Ovary (tissue), 9 donors: ENCODE measurements around the gene GYS1. TPM values are rescaled to one million over a fixed set of nuclear protein-coding genes. Genes with fewer than 3 reads are reported as not detected.

Experiments
- DNase-seq, 5 donors: peaks; one replicate each; pipeline ENCODE4 v3.0.0-alpha.2; 2019 to 2020
- H3K27ac ChIP-seq, 2 donors: fragments of 200-600 bp; one replicate each; pipeline versions ENCODE4 v1.5.1 to v1.8.0; 2019 to 2022
- H3K27me3 ChIP-seq: fragments of 200-600 bp; one replicate; pipeline ENCODE4 v1.8.0; 2022
- H3K36me3 ChIP-seq: fragments of 200-600 bp; sonication (generic); one replicate; pipeline ENCODE4 v1.5.1; 2019
- H3K4me1 ChIP-seq: one replicate; pipeline ENCODE4 v1.8.1; 2013; ENCODE audit warnings: mild to moderate bottlenecking, moderate library complexity; ENCODE audit not compliant: insufficient read depth
- H3K4me3 ChIP-seq: fragments of 200-600 bp; sonication (generic); one replicate; pipeline ENCODE4 v1.5.1; 2017
- H3K9me3 ChIP-seq, 2 donors: fragments of 200-600 bp in 1 of 2; sonication (generic) in 1 of 2; one replicate each; pipeline versions ENCODE4 v1.5.1 to v1.8.1; 2013 to 2019; ENCODE audit warnings: mild to moderate bottlenecking in 1 of 2, moderate library complexity in 1 of 2
- EP300 ChIP-seq: sonication (generic); formaldehyde crosslinking; IDR thresholded peaks from one replicate; pipeline ENCODE4 v1.6.1; 2017; ENCODE audit warnings: antibody characterized with exemption
- POLR2A ChIP-seq: fragments of 450-650 bp; IDR thresholded peaks from one replicate; pipeline ENCODE4 v1.6.1; 2017; ENCODE audit warnings: antibody characterized with exemption, mild to moderate bottlenecking, moderate library complexity
- WGBS, 3 donors: extraction: QIAGEN DNeasy Blood & Tissue Kit in 1 of 3; methylation state at CpG; one replicate each; pipeline versions ENCODE4 v1.1.5 to v1.1.7; 2013 to 2017; 5-methylcytosine and 5-hydroxymethylcytosine counted together
- intact Hi-C, 4 donors: fragments of 100-400 bp; cut with DNase I; formaldehyde crosslinking; loops; one replicate each; pipeline versions ENCODE4 v1.11.0 to v1.15.1; 2022 to 2023
- polyA plus RNA-seq, 2 donors: library from polyadenylated mRNA; stranded (reverse); fragments of 200-250 nt in 1 of 2; fragments of 350-450 nt in 1 of 2; fragmentation: Illumina TruSeq in 1 of 2; extraction: RNeasy Lipid Tissue Mini Kit (QIAGEN cat#74804) in 1 of 2; gene quantifications; one replicate each; pipeline ENCODE4 v1.2.3, GENCODE V29; 2013 to 2014
- total RNA-seq, 7 donors: library from RNA; depleted of rRNA in 2 of 7; stranded (reverse); fragments of >200 nt in 2 of 7; fragmentation: NEBNext Ultra II Directional in 3 of 7; extraction: Animal tissue kit (Norgen Biotek cat#: 25700) in 3 of 7; gene quantifications; one replicate each; pipeline versions ENCODE4 v1.1.0 to v1.2.4, GENCODE V29; 2016 to 2023
- TF ChIP-seq, protein P1 (sequence below), 3 donors: fragments of 450-650 bp in 2 of 3; fragments of 200-600 bp in 1 of 3; IDR thresholded peaks; one replicate each; pipeline versions ENCODE4 v1.5.1 to v1.8.0; 2016 to 2022; ENCODE audit warnings: antibody characterized with exemption in 3 of 3, mild to moderate bottlenecking in 1 of 3
- donor health status: DM: no; HTN: no; CAD: no; lungs with moderate emphysema.
- donor health status: DM: no; HTN: no; CAD: no.
- donor health status: Bipolar disorder and iron deficiency.
- donor health status: DM: yes; HTN: yes; CAD: no.
- donor health status: DM: no; HTN: no; CAD: no.
- donor health status: DM: yes; HTN: yes; CAD: no.

Gene GYS1
- total and polyA plus RNA-seq, 9 donors = 16.3 to 33.6 (median 29.0) TPM

DNA sequence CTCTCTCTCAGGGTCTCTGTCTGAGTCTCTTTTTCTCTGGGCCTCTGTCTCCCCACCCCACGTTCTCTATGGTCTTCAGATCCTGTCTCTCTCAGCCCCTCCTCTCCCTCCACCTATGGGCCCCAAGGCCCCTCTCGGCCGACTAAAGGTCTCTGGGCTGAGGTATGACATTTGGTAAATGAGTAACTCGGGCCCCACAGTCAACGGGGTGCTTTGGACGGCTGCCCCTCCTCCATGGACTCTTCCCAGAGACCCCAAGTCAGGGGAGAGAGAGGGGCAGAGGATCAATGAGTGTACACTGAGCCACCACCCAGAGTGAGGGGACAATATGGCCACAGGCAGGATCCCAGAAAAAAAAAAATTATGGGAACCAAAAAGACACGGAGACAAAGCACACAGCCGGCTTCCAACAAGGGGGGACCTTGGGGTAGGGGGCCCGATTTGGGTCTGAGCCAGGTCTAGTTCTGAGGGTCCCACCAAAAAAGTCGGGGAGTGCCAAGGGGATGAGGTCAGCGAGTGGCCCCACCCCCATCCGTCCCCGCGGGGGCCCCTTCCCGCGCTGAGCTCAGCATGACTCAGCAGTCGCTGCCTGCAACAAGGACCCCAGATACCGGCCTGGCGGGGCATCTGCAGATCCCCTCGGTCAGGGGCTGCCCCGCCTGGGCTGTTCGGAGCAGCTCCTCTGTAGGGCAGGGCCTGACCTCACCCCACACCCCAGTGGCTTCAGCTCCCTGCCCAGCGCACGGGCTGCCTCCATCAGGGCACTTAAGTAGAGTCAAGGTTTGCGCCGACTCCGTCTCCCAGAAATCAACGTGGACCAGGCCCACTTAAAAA is 29.5 kb downstream of the GYS1 start:
- TF ChIP-seq, protein P1, sequence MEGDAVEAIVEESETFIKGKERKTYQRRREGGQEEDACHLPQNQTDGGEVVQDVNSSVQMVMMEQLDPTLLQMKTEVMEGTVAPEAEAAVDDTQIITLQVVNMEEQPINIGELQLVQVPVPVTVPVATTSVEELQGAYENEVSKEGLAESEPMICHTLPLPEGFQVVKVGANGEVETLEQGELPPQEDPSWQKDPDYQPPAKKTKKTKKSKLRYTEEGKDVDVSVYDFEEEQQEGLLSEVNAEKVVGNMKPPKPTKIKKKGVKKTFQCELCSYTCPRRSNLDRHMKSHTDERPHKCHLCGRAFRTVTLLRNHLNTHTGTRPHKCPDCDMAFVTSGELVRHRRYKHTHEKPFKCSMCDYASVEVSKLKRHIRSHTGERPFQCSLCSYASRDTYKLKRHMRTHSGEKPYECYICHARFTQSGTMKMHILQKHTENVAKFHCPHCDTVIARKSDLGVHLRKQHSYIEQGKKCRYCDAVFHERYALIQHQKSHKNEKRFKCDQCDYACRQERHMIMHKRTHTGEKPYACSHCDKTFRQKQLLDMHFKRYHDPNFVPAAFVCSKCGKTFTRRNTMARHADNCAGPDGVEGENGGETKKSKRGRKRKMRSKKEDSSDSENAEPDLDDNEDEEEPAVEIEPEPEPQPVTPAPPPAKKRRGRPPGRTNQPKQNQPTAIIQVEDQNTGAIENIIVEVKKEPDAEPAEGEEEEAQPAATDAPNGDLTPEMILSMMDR (IDR thresholded peaks at IDR 0.05) = no peak
- peak; percentile 59 for TF ChIP-seq POLR2A
- Histone ChIP-seq H3K27me3 (no peaks in the 10 kb centered on the region), H3K36me3 (no peaks in the 10 kb centered on the region), H3K4me3 (peak overlapping the region; percentile 30), H3K4me1 (peaks cover 10% of the 10 kb centered on the region), H3K27ac (peak overlapping the region; percentile 87 to 88), H3K9me3 (no peaks in the 10 kb centered on the region)
- peak; percentile 83 to 87 (median 86) for DNase-seq
- 17 to 22% (median 22%) methylated on average over 28 of the region's 28 CpGs for WGBS, 3 donors
- intact Hi-C loops = loop anchor here in 3 of 4 donors (2.0 to 10.0 kb wide), 4 partner anchors 59 to 169 kb away; partner anchors contain the start of genes NUCB1 (in 2 of the 3) and PPP1R15A (in 1 of the 3)

DNA sequence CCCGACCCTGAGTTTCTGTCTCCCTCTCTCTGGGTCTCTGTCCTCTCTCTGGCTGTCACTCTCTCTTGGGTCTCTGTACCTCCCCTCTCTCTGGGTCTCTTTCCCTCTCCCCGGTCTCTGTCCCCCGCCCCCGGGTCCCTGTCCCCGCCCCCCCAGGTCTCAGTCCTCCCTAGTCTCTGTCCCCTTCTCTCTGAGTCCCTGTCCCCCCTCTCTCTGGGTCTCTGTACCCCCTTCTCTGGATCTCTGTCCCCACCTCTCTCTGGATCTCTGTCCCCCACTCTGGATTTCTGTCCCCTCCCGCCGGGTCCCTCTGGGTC is 30.3 kb downstream of the GYS1 start:
- TF ChIP-seq, protein P1 (IDR thresholded peaks at IDR 0.05) = no peak
- TF ChIP-seq EP300 (no peak), POLR2A (no peak)
- intact Hi-C loops = loop anchor here in 3 of 4 donors (2.0 to 10.0 kb wide), 4 partner anchors 58 to 168 kb away; partner anchors contain the start of genes NUCB1 (in 2 of the 3) and PPP1R15A (in 1 of the 3)
- no peak overlapping the region for H3K4me3 ChIP-seq
- 63 to 70% (median 70%) methylated on average over 7 of the region's 7 CpGs for WGBS, 3 donors
- no peaks in the 10 kb centered on the region for H3K27me3 ChIP-seq
- DNase-seq = no peak
- peaks cover 10% of the 10 kb centered on the region for H3K4me1 ChIP-seq
- H3K36me3 ChIP-seq = no peaks in the 10 kb centered on the region
- no peaks in the 10 kb centered on the region for H3K9me3 ChIP-seq
- peak overlapping the region; percentile 87 to 88 for H3K27ac ChIP-seq

DNA sequence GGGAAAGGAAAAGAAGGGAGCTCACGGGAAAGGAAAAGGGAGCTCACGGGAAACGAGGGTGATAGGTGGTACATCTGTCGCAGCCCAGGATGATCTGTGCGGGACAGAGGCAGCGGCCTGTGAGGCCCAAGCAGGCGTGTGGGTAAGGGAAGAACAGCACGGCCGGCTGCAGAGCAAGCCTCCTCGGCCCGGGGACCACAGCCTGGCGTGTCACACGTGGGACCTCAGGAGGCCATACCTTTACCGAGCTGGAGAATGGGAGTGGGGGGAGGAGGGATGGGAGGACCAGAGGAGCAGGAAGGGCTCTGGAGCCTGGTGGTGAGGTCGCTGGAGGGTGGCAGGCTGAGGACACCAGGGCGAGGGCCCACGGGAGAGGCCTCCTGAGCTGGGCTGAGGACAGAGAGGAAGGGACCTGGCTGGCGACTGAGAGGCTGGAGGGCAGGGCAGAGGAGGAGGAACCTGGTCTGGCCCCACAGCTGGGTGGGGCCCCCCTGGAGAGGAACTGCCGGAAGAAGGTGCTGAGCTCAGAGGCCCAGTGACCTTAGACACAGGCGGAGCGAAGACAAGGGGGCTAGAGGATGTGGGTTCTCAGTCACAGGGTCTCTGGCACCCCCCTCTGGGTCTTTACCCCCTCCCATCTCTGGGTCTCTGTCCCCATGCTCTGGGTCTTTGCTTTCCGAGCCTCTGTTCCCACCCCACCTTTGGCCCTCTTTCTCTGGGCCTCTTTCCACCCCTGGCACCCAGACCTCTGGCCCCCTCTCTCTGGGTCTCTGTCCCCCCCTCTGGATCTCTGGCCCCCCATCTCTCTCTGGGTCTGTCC is 30.9 kb downstream of the GYS1 start:
- DNase-seq = peak in 3 of 5 donors; percentile 43 to 53 (median 45)
- 70 to 72% (median 71%) methylated on average over 22 of the region's 22 CpGs for WGBS, 3 donors
- intact Hi-C loops = loop anchor here in 3 of 4 donors (2.0 to 10.0 kb wide), 4 partner anchors 57 to 167 kb away; partner anchors contain the start of genes NUCB1 (in 2 of the 3) and PPP1R15A (in 1 of the 3)

DNA sequence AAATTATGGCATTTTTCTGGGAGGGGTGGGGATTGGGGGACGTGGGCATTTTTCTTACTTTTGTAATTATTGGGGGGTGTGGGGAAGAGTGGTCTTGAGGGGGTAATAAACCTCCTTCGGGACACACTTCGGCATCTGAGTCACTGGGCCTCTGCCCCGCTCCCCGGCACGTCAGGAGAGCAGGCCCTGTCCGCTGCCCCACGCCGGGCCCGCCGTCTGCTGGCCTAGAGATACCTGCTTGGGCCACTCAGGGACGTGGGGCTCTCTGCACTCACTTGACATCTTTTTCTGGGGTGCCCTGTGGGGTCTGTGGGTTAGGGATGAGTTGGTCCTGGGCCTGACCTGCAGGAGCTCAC is 31.5 kb downstream of the GYS1 start:
- Histone ChIP-seq H3K9me3 (no peaks in the 10 kb centered on the region), H3K4me3 (no peak overlapping the region), H3K27me3 (no peaks in the 10 kb centered on the region), H3K36me3 (no peaks in the 10 kb centered on the region), H3K27ac (peak overlapping the region in 1 of 2 donors; percentile 25), H3K4me1 (peaks cover 8% of the 10 kb centered on the region)
- TF ChIP-seq EP300 (no peak), POLR2A (no peak)
- TF ChIP-seq, protein P1 (IDR thresholded peaks at IDR 0.05) = no peak
- 76 to 86% (median 86%) methylated on average over 12 of the region's 12 CpGs for WGBS, 3 donors
- intact Hi-C loops = loop anchor here in 3 of 4 donors (2.0 to 10.0 kb wide), 4 partner anchors 57 to 167 kb away; partner anchors contain the start of genes NUCB1 (in 2 of the 3) and PPP1R15A (in 1 of the 3)
- no peak for DNase-seq

More for the DNA sequence above, 30.9 kb downstream of the GYS1 start:
- no peak overlapping the region for H3K4me3 ChIP-seq
- no peaks in the 10 kb centered on the region for H3K27me3 ChIP-seq
- no peaks in the 10 kb centered on the region for H3K36me3 ChIP-seq
- TF ChIP-seq POLR2A = no peak
- TF ChIP-seq, protein P1 (IDR thresholded peaks at IDR 0.05) = no peak
- TF ChIP-seq EP300 = no peak
- no peaks in the 10 kb centered on the region for H3K9me3 ChIP-seq
- peak overlapping the region; percentile 25 to 88 for H3K27ac ChIP-seq
- peaks cover 10% of the 10 kb centered on the region for H3K4me1 ChIP-seq
